HEK293 (cell line): ENCODE measurements around the gene PHLDB1.

ENCODE experiments used
- MEIS1 ChIP-seq: sonication (generic); formaldehyde crosslinking; IDR thresholded peaks from 2 replicates; pipeline ENCODE4 v1.8.1; 2022; ENCODE audit warnings: missing genetic modification reagents, mild to moderate bottlenecking, borderline replicate concordance
- TF ChIP-seq, protein P1 (sequence below): fragments of 450-650 bp; formaldehyde crosslinking; IDR thresholded peaks from 2 replicates; pipeline ENCODE4 v1.5.1; 2017; ENCODE audit warnings: missing biosample characterization, missing genetic modification characterization

- no peak for TF ChIP-seq MEIS1 (CRISPR knock-in tag)
- TF ChIP-seq, protein P1, sequence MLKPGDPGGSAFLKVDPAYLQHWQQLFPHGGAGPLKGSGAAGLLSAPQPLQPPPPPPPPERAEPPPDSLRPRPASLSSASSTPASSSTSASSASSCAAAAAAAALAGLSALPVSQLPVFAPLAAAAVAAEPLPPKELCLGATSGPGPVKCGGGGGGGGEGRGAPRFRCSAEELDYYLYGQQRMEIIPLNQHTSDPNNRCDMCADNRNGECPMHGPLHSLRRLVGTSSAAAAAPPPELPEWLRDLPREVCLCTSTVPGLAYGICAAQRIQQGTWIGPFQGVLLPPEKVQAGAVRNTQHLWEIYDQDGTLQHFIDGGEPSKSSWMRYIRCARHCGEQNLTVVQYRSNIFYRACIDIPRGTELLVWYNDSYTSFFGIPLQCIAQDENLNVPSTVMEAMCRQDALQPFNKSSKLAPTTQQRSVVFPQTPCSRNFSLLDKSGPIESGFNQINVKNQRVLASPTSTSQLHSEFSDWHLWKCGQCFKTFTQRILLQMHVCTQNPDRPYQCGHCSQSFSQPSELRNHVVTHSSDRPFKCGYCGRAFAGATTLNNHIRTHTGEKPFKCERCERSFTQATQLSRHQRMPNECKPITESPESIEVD, result no peak
Measured at GRCh38 chr11:118609380-118610224, 2.2 kb downstream of the PHLDB1 start.
